Measurements from ENCODE around the gene CTSC.

The CTSC gene

DNA sequence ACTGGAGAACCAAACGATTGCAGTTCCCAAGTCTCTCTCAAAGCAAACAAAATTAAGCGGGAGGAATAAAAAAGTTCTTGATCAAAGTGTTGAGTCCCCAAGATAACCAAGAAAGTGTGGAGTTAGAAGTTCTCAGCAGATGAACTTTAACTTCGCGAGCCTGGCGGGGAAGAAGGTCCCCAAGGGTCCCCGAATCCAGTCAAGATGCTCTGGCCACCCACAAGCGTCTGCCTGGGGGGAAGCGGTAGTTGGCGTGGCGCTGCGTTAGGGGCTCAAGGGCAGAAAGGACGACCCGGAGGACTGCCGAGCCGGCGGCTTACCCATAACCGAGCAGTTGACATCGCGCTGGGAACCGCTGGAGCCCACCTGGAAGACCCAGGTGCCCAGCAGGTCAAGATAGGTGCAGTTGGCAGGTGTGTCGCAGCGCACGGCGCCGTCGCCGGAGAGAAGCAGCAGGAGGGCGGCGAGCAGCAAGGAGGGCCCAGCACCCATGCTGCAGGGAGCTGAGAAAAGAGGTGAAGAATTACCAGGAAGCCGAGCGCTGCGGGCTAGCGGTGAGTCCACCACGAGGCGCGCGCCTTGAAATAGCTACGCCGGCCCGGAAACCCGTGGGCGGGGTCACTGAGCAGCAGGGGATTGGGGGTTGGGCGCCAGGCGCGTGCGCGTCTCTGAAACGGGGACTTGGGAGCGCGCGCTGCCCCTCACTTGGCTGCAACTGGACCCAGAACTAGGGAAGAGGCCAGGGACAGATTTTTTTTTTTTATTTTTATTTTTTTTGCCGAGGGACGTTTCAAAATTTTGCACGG, at the start of gene CTSC:
Gene CTSC (minus strand): TSS at position 556 of the 806 bp plus-strand sequence. CDS start 64 bp downstream, at position 492.
- DNase-seq (ENCODE audit: low read depth): no peak

DNA sequence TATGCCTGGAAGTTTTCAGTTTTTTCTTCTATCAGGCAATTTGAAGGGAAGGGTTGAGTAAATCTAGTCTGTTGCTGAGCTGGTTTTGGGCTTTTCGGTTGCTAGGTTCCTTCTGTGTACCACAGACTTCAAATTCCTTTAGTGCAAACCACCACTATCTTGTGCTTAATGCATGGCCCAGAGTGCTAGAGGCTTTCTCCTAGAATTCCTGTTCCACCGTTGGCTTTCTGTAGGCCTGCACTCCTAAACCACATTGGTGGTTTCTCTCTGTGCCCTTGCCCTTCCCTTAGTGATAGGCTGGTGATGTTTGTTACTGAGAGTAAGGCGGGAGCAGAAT, 47.1 kb upstream of the CTSC start:
- peak; percentile 53 for DNase-seq (ENCODE audit: low read depth)

- DNase-seq (ENCODE audit: low read depth): peak; percentile 45
Measured at GRCh38 chr11:88384004-88384668, 46.6 kb upstream of the CTSC start.

GRCh38 chr11:88383447-88383846, 45.9 kb upstream of the CTSC start:
- DNase-seq (ENCODE audit: low read depth): no peak

DNA sequence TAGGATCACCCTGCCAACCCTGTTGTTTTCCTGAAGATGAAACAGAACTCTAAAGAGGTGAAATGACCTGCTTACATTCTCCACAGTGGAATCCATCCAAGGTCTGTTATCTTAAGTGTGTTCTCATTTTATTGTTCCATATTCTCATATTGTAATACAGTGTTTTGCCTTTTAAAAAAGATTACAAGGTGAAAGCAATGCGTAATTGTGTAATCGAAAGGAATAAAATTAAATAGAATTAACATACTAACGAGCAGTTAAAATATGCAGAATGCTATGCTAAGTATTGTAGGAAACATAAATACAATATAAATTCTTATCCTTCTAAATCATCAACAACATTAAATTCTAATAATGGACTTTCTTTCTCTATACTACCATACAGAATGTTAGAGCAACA, 41.6 kb upstream of the CTSC start:
- no peak for DNase-seq (ENCODE audit: low read depth)

DNA sequence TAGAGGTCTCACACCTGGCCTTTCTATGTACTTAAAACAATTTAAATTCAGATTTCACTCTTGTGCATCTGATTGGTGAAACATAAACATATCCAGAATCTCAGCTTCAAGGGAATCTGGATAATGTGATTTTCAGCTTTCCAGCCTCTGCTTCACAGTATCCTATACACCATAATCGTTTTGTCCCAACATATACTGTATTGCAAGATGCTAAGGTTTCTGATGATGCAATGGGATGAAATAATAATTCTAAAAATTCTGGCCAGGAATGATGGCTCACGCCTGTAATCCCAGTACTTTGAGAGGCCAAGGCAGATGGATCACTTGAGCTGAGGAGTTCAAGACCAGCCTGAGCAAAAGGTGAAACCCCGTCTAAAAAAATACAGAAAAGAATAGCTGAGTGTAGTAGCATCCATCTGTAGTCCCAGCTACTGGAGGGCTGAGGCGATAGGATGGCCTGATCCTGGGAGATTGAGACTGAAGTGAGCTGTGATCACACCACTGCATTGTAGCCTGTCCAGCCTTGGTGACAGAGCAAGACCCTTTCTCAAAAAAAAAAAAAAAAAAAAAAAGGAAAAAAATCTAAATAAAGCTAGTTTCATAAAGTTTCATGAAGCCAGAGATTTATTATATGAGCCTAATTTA, 41.0 kb upstream of the CTSC start:
- no peak for DNase-seq (ENCODE audit: low read depth)

DNA sequence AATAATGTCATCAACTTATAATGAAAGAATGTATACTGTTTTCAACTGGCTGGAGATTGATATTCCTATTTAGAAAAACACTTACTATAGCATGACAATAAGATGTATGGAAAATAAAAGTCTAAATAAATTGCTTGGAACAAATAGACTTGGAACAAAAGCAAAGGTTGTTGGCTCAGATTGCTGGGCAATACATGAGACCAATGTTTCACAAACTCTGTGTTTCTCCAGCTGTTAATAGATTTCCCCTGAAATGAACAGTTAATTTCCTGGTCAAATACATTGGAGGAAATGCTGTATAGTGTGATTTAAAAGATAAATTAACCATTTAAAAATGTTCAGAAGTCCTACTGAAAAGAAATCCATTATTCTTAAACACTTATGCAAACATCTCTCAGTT, 40.1 kb upstream of the CTSC start:
- no peak for DNase-seq (ENCODE audit: low read depth)

DNA sequence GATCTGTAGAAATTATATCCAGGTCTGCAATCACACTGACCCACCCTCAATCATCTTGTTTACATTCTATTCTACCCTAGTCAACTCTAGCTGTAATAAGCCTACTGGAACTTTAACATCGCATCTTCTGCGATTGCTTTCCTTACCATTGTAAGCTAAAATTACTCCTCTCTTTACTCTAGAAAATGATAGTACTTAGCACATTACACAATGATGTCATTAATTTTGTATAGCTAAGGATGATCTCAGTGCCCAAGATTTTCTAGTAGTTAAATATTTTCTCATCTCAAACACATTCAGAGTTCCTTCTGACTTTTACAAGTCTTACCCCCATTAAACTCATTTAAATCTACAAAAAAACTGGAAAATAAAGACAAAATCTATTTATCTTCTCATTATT, 39.6 kb upstream of the CTSC start:
- no peak for DNase-seq (ENCODE audit: low read depth)

DNA sequence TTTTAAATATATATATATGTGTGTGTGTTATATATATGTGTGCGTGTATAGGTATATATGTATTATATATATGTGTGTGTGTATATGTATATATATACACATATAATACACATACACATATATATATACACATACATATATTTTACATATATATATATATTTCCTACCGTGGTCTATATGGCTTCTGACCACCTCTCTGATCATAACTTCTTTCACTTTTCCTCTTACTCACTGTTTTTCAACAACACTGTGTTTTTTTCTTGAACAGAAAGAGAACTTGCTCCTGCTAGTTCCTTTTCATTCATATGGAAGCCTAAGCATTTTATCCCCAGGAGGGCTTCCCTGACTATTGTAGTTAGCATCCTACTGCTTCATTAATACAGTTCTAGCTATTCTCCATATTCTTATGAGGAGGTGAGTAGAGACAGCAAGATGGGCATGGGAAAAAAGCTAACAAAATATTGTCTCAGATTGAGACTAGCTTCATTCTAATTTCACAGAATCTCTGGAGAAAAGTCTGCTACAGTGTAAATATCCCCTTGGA, 38.5 kb upstream of the CTSC start:
- no peak for DNase-seq (ENCODE audit: low read depth)

DNA sequence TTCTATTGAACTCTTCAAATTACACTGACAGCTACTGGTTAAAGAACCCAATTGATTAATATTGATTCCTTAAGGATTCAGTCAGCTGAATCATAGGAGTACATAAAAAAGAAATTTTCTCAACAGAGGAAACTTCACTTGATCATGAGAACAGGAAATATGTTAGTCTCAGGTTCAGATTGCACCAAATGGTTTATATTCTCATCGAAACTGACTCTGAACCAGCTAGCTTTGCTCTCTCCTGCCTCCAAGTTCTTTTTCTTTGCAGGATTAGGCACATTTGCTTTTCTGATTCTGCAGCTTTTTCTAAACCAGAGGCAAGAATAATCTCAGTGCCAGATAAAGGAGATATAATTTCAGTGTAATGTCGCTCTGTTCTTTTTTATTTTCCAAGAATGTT, 33.2 kb upstream of the CTSC start:
- no peak for DNase-seq (ENCODE audit: low read depth)

- no peak for DNase-seq (ENCODE audit: low read depth)
Measured at GRCh38 chr11:88367310-88367709, 29.8 kb upstream of the CTSC start.

GRCh38 chr11:88363648-88364065, 26.1 kb upstream of the CTSC start:
- no peak for DNase-seq (ENCODE audit: low read depth)

- DNase-seq (ENCODE audit: low read depth): no peak
Measured at GRCh38 chr11:88363004-88363403, 25.5 kb upstream of the CTSC start.

DNA sequence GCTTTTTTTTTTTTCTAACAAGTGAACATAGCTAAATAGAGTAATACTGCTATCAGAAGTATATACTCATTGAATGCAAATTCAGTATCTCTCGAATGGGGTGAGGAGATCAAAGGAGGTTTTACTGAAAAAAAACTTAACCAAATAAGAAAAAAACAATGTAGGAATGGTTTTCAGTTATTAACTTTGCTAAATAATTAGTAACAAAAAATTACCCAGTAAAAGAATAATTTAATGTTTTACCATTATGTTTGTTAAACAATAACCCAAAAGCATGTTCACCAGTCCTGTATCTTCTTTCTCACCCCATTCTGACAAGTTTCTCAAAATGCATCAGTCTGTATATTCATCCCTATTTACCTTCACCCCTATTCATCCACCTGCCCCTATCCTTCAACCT, 22.6 kb upstream of the CTSC start:
- DNase-seq (ENCODE audit: low read depth): no peak

- no peak for DNase-seq (ENCODE audit: low read depth)
Measured at GRCh38 chr11:88359541-88359940, 22.0 kb upstream of the CTSC start.

DNA sequence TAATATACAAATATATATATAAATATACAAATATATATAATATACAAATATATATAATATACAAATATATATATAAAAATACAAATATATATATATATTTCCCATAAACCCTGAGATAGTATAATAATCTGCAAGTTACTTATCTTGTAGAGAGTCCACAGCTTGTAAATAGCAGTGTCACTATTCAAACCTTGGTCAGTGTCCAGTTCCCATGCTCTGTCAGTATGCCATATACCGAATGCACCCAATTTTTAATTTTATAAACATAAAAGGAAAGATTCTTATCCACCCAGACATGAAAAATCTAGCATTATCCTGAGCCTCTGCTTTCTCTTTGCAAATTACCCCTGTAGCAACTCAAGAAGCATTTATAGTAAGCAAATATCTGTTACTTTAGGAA, 21.6 kb upstream of the CTSC start:
- no peak for DNase-seq (ENCODE audit: low read depth)

- DNase-seq (ENCODE audit: low read depth): no peak
Measured at GRCh38 chr11:88358040-88358431, 20.5 kb upstream of the CTSC start.

- DNase-seq (ENCODE audit: low read depth): no peak
Measured at GRCh38 chr11:88357323-88358039, 19.9 kb upstream of the CTSC start.

DNA sequence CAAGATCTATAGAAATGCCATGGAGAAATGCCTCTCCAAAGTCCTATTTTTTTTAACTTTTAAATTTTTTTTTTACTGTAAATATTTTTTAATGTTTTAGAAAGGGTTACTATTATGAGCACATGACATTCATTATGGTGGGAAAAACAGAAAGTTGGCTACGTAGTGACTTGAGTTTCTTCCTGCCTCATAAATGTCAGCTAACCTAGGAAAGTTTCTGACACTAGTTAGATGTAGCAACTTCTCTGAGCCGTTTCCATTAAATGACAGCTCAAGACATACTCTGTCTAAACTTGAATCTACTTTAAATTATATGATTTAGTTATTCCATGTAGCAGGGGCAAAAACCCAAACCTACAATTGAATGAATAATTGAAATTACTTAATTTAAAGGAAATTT, 18.4 kb upstream of the CTSC start:
- no peak for DNase-seq (ENCODE audit: low read depth)

DNA sequence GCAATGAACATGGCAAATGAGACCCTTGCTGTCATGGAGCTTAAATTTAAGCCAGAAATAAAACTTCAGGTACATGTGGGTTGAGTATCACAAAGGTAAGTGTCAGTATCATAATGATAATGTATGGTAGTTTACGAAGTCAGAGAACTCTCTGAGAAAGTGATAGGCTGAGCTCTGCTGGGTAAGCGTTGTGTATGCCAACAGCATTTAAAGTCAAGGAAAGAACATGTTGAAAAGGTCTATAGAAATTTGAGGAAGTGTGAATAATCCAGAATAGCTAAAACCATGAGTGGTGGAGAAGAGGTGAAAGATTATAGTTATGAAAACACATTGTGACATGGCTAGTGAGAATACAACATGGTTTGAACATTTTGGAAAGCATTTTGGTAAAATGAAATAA, 17.4 kb upstream of the CTSC start:
- DNase-seq (ENCODE audit: low read depth): no peak

- DNase-seq (ENCODE audit: low read depth): no peak
Measured at GRCh38 chr11:88353835-88354496, 16.4 kb upstream of the CTSC start.

- no peak for DNase-seq (ENCODE audit: low read depth)
Measured at GRCh38 chr11:88353386-88353785, 15.8 kb upstream of the CTSC start.
